NCI-H128 (cell line): ENCODE measurements around the gene NONO.
"Not testable (repeated sequence)": the region's sequence is repeated elsewhere in the genome, so short reads cannot be mapped to it uniquely, and the experiment has no call there.

Experiments
- DNase-seq: peaks from one replicate; lab custom pipeline; 2025; ENCODE audit not compliant: unreplicated experiment; lab: John Stamatoyannopoulos, UW

NONO gene

GRCh38 chrX:71283403-71284143 is at the start of gene NONO:
Gene NONO, plus strand, starts transcription at chrX:71283635. Its CDS starts 7,003 bp downstream, at chrX:71290638.
- peak; percentile 98 for DNase-seq

GRCh38 chrX:71235482-71235881 is 48.0 kb upstream of the NONO start:
- DNase-seq = no peak

- no peak for DNase-seq
Observed at GRCh38 chrX:71236836-71237235, 46.6 kb upstream of the NONO start.

- no peak for DNase-seq
Observed at GRCh38 chrX:71239781-71240180, 43.7 kb upstream of the NONO start.

GRCh38 chrX:71241301-71241700 is 42.1 kb upstream of the NONO start:
- DNase-seq = no peak

- DNase-seq = no peak
Observed at GRCh38 chrX:71244359-71245128, 38.9 kb upstream of the NONO start.

GRCh38 chrX:71245159-71245558 is 38.3 kb upstream of the NONO start:
- DNase-seq = no peak

- DNase-seq = no peak
Observed at GRCh38 chrX:71250841-71251240, 32.6 kb upstream of the NONO start.

- no peak for DNase-seq
Observed at GRCh38 chrX:71251466-71251973, 31.9 kb upstream of the NONO start.

GRCh38 chrX:71252221-71252620 is 31.2 kb upstream of the NONO start:
- no peak for DNase-seq

- DNase-seq = no peak
Observed at GRCh38 chrX:71253253-71254091, 30.0 kb upstream of the NONO start.

GRCh38 chrX:71254092-71254963 is 29.1 kb upstream of the NONO start, which contains the start of gene ZMYM3:
Gene ZMYM3, minus strand, starts transcription at chrX:71254140. Its CDS starts 885 bp downstream, at chrX:71253255.
- peak; percentile 85 for DNase-seq

GRCh38 chrX:71256051-71256450 is 27.4 kb upstream of the NONO start:
- DNase-seq = no peak

- DNase-seq = no peak
Observed at GRCh38 chrX:71256856-71257255, 26.6 kb upstream of the NONO start.

GRCh38 chrX:71268624-71269023 is 14.8 kb upstream of the NONO start:
- DNase-seq = not testable (repeated sequence)

GRCh38 chrX:71269801-71270395 is 13.5 kb upstream of the NONO start:
- DNase-seq = no peak

GRCh38 chrX:71272313-71272712 is 11.1 kb upstream of the NONO start:
- not testable (repeated sequence) for DNase-seq

- DNase-seq = not testable (repeated sequence)
Observed at GRCh38 chrX:71281300-71281699, 2.1 kb upstream of the NONO start.

GRCh38 chrX:71282514-71283402 is 677 bp upstream of the NONO start:
- DNase-seq = no peak
